ENCODE data around the gene HOXA9.

HOXA9 gene

GRCh38 chr7:27143023-27143949 is 22.1 kb downstream of the HOXA9 start, which contains the start of gene HOXA5 (continued):
- TF ChIP-seq TSHZ1 (tag by site-specific recombination; IDR thresholded peaks at IDR 0.05; ENCODE audit: borderline replicate concordance) = peak; percentile 84
- peak; percentile 15; the same call in 1 of the 2 replicates for TF ChIP-seq ZBTB1 (tag by site-specific recombination; IDR thresholded peaks at IDR 0.05)
- TF ChIP-seq, protein P1, sequence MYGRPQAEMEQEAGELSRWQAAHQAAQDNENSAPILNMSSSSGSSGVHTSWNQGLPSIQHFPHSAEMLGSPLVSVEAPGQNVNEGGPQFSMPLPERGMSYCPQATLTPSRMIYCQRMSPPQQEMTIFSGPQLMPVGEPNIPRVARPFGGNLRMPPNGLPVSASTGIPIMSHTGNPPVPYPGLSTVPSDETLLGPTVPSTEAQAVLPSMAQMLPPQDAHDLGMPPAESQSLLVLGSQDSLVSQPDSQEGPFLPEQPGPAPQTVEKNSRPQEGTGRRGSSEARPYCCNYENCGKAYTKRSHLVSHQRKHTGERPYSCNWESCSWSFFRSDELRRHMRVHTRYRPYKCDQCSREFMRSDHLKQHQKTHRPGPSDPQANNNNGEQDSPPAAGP (tag by site-specific recombination; IDR thresholded peaks at IDR 0.05) = peak; percentile 71
- peak; percentile 35; the same call in 1 of the 2 replicates for TF ChIP-seq GLIS1 (tag by site-specific recombination; IDR thresholded peaks at IDR 0.05)
- TF ChIP-seq, protein P2, sequence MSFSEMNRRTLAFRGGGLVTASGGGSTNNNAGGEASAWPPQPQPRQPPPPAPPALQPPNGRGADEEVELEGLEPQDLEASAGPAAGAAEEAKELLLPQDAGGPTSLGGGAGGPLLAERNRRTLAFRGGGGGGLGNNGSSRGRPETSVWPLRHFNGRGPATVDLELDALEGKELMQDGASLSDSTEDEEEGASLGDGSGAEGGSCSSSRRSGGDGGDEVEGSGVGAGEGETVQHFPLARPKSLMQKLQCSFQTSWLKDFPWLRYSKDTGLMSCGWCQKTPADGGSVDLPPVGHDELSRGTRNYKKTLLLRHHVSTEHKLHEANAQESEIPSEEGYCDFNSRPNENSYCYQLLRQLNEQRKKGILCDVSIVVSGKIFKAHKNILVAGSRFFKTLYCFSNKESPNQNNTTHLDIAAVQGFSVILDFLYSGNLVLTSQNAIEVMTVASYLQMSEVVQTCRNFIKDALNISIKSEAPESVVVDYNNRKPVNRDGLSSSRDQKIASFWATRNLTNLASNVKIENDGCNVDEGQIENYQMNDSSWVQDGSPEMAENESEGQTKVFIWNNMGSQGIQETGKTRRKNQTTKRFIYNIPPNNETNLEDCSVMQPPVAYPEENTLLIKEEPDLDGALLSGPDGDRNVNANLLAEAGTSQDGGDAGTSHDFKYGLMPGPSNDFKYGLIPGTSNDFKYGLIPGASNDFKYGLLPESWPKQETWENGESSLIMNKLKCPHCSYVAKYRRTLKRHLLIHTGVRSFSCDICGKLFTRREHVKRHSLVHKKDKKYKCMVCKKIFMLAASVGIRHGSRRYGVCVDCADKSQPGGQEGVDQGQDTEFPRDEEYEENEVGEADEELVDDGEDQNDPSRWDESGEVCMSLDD (tag by site-specific recombination; IDR thresholded peaks at IDR 0.05) = peak; percentile 79
- no peak for TF ChIP-seq ZNF221 (tag by site-specific recombination; IDR thresholded peaks at IDR 0.05; ENCODE audit: borderline replicate concordance)
- peak; percentile 13; the same call in 1 of the 2 replicates for TF ChIP-seq ZNF610 (tag by site-specific recombination; IDR thresholded peaks at IDR 0.05; ENCODE audit: borderline replicate concordance)
- TF ChIP-seq ZNF391 (tag by site-specific recombination; IDR thresholded peaks at IDR 0.05; ENCODE audit: borderline replicate concordance, low read depth) = peak; percentile 27; the same call in 1 of the 2 replicates
- TF ChIP-seq PRDM6 (tag by site-specific recombination; IDR thresholded peaks at IDR 0.05) = peak; percentile 72
- TF ChIP-seq, protein P3, sequence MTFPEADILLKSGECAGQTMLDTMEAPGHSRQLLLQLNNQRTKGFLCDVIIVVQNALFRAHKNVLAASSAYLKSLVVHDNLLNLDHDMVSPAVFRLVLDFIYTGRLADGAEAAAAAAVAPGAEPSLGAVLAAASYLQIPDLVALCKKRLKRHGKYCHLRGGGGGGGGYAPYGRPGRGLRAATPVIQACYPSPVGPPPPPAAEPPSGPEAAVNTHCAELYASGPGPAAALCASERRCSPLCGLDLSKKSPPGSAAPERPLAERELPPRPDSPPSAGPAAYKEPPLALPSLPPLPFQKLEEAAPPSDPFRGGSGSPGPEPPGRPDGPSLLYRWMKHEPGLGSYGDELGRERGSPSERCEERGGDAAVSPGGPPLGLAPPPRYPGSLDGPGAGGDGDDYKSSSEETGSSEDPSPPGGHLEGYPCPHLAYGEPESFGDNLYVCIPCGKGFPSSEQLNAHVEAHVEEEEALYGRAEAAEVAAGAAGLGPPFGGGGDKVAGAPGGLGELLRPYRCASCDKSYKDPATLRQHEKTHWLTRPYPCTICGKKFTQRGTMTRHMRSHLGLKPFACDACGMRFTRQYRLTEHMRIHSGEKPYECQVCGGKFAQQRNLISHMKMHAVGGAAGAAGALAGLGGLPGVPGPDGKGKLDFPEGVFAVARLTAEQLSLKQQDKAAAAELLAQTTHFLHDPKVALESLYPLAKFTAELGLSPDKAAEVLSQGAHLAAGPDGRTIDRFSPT (tag by site-specific recombination; IDR thresholded peaks at IDR 0.05) = peak; percentile 84
- TF ChIP-seq INSM2 (tag by site-specific recombination; IDR thresholded peaks at IDR 0.05) = peak; percentile 29; the same call in 1 of the 2 replicates
- peak; percentile 11; the same call in 1 of the 2 replicates for TF ChIP-seq ZNF394 (tag by site-specific recombination; IDR thresholded peaks at IDR 0.05; ENCODE audit: borderline replicate concordance)
- TF ChIP-seq SALL2 (tag by site-specific recombination; IDR thresholded peaks at IDR 0.05; ENCODE audit: borderline replicate concordance) = no peak
- TF ChIP-seq BCL6B (tag by site-specific recombination; IDR thresholded peaks at IDR 0.05) = no peak
- no peak for TF ChIP-seq ZNF670 (tag by site-specific recombination; IDR thresholded peaks at IDR 0.05; ENCODE audit: low read depth)
- no peak for TF ChIP-seq ZBTB48 (tag by site-specific recombination; IDR thresholded peaks at IDR 0.05)
- 0 out of 2 replicates have a peak, but pooled peaks have one; percentile 37 for TF ChIP-seq ZNF76 (tag by site-specific recombination; IDR thresholded peaks at IDR 0.05; ENCODE audit: borderline replicate concordance, low read depth)
- no peak for TF ChIP-seq ZNF121 (tag by site-specific recombination; IDR thresholded peaks at IDR 0.05)
- TF ChIP-seq SCRT1 (tag by site-specific recombination; IDR thresholded peaks at IDR 0.05; ENCODE audit: borderline replicate concordance) = peak; percentile 76
- TF ChIP-seq ZNF580 (tag by site-specific recombination; IDR thresholded peaks at IDR 0.05) = 0 out of 2 replicates have a peak, but pooled peaks have one; percentile 10
- no peak for TF ChIP-seq TRIM28 (IDR thresholded peaks at IDR 0.05; ENCODE audit: borderline replicate concordance, low read length)
- no peak for TF ChIP-seq ZNF202 (tag by site-specific recombination; IDR thresholded peaks at IDR 0.05; ENCODE audit: borderline replicate concordance)
